ENCODE data around the gene SRRD.

DNA sequence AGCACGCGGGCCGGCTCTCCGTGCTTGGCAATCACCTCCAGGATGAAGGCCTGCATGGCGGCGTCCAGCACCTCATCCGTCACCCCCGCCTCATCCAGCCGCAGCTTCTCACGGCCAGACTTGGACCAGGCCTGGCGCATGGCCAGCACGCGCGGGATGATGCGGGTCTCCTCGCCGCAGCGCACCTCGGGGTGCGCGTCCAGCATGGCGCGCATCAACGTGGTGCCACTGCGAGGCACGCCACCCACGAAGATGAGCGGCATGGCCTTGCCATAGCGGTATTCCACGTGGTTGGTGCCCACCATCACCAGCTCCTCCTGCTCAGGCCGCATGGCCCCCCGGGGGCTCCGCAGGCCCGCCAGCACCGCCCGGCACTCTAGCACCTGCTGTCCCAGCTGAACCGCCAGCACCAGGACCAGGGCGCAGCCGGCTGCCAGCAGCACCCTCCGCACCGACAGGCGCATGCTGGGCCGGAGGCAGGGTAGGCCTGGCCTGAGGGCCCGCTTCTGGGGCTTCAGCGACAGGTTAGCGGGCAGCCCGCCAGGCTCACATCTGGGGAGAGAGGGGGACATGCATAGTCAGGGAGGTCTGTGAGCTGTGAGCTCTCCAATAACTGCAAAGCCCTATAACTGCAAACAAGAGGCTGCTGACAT is 57.6 kb downstream of the SRRD start:
- TF ChIP-seq, protein P1, sequence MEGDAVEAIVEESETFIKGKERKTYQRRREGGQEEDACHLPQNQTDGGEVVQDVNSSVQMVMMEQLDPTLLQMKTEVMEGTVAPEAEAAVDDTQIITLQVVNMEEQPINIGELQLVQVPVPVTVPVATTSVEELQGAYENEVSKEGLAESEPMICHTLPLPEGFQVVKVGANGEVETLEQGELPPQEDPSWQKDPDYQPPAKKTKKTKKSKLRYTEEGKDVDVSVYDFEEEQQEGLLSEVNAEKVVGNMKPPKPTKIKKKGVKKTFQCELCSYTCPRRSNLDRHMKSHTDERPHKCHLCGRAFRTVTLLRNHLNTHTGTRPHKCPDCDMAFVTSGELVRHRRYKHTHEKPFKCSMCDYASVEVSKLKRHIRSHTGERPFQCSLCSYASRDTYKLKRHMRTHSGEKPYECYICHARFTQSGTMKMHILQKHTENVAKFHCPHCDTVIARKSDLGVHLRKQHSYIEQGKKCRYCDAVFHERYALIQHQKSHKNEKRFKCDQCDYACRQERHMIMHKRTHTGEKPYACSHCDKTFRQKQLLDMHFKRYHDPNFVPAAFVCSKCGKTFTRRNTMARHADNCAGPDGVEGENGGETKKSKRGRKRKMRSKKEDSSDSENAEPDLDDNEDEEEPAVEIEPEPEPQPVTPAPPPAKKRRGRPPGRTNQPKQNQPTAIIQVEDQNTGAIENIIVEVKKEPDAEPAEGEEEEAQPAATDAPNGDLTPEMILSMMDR (IDR thresholded peaks at IDR 0.05): no peak
- TF ChIP-seq SMAD4 (CRISPR knock-in tag; IDR thresholded peaks at IDR 0.05) (no peak), ETV6 (CRISPR knock-in tag; IDR thresholded peaks at IDR 0.05) (no peak), ZNF219 (CRISPR knock-in tag; IDR thresholded peaks at IDR 0.05; ENCODE audit: borderline replicate concordance) (no peak)
